ENCODE measurements around the gene TMEM154.

The TMEM154 gene

GRCh38 chr4:152579916-152580315 lies 99.9 kb downstream of the TMEM154 start:
- in situ Hi-C loops (cut with HindIII; ENCODE audit: low pct_ligation_motif_present, low pct_unique_long_range_greater_than_20kb, low sequenced_read_pairs), result no loop called here

GRCh38 chr4:152579107-152579764 lies 100.6 kb downstream of the TMEM154 start:
- DNase-seq, result no peak
- in situ Hi-C loops (cut with HindIII; ENCODE audit: low pct_ligation_motif_present, low pct_unique_long_range_greater_than_20kb, low sequenced_read_pairs), result no loop called here

More at GRCh38 chr4:152579916-152580315, 99.9 kb downstream of the TMEM154 start:
- DNase-seq, result no peak

- no peak for DNase-seq
- in situ Hi-C loops (cut with HindIII; ENCODE audit: low pct_ligation_motif_present, low pct_unique_long_range_greater_than_20kb, low sequenced_read_pairs), result no loop called here
Observed at GRCh38 chr4:152578670-152579069, 101.1 kb downstream of the TMEM154 start.

GRCh38 chr4:152577708-152578396 lies 101.9 kb downstream of the TMEM154 start:
- in situ Hi-C loops (cut with HindIII; ENCODE audit: low pct_ligation_motif_present, low pct_unique_long_range_greater_than_20kb, low sequenced_read_pairs), result no loop called here
- DNase-seq, result no peak

- DNase-seq, result no peak
- in situ Hi-C loops (cut with HindIII; ENCODE audit: low pct_ligation_motif_present, low pct_unique_long_range_greater_than_20kb, low sequenced_read_pairs), result no loop called here
Observed at GRCh38 chr4:152575533-152575932, 104.3 kb downstream of the TMEM154 start.

GRCh38 chr4:152573861-152574260 lies 105.9 kb downstream of the TMEM154 start:
- in situ Hi-C loops (cut with HindIII; ENCODE audit: low pct_ligation_motif_present, low pct_unique_long_range_greater_than_20kb, low sequenced_read_pairs), result no loop called here

GRCh38 chr4:152572417-152573086 lies 107.2 kb downstream of the TMEM154 start:
- in situ Hi-C loops (cut with HindIII; ENCODE audit: low pct_ligation_motif_present, low pct_unique_long_range_greater_than_20kb, low sequenced_read_pairs), result no loop called here
- DNase-seq, result no peak

More at GRCh38 chr4:152573861-152574260, 105.9 kb downstream of the TMEM154 start:
- no peak for DNase-seq

- in situ Hi-C loops (cut with HindIII; ENCODE audit: low pct_ligation_motif_present, low pct_unique_long_range_greater_than_20kb, low sequenced_read_pairs), result no loop called here
- no peak for DNase-seq
Observed at GRCh38 chr4:152571770-152572169, 108.0 kb downstream of the TMEM154 start.

GRCh38 chr4:152571296-152571695 lies 108.5 kb downstream of the TMEM154 start:
- DNase-seq, result no peak
- in situ Hi-C loops (cut with HindIII; ENCODE audit: low pct_ligation_motif_present, low pct_unique_long_range_greater_than_20kb, low sequenced_read_pairs), result no loop called here
